GM18520 (cell line): ENCODE measurements around the gene PLCD1.

Source experiments
- ATAC-seq: cut with Tn5 transposase; IDR thresholded peaks from one replicate; pipeline ENCODE4 v1.9.1; 2021; ENCODE audit not compliant: unreplicated experiment

The PLCD1 gene

GRCh38 chr3:38001456-38002081, 27.9 kb downstream of the PLCD1 start:
- ATAC-seq = no peak

GRCh38 chr3:38000965-38001455, 28.4 kb downstream of the PLCD1 start:
- no peak for ATAC-seq

GRCh38 chr3:38000242-38000916, 29.1 kb downstream of the PLCD1 start:
- ATAC-seq = no peak

- ATAC-seq = no peak
These were observed 29.6 kb downstream of the PLCD1 start for GRCh38 chr3:37999836-38000235.

GRCh38 chr3:37997791-37998370, 31.6 kb downstream of the PLCD1 start:
- ATAC-seq = no peak

GRCh38 chr3:37997342-37997741, 32.1 kb downstream of the PLCD1 start:
- ATAC-seq = no peak

- ATAC-seq = no peak
These were observed 32.6 kb downstream of the PLCD1 start for GRCh38 chr3:37996785-37997301.

GRCh38 chr3:37995652-37996641, 33.5 kb downstream of the PLCD1 start:
- ATAC-seq = no peak

- ATAC-seq = no peak
These were observed 34.8 kb downstream of the PLCD1 start for GRCh38 chr3:37994639-37994972.

GRCh38 chr3:37993820-37994638, 35.4 kb downstream of the PLCD1 start:
- ATAC-seq = no peak

GRCh38 chr3:37993460-37993819, 36.0 kb downstream of the PLCD1 start:
- ATAC-seq = no peak

- ATAC-seq = no peak
These were observed 36.4 kb downstream of the PLCD1 start for GRCh38 chr3:37993067-37993455.

- ATAC-seq = no peak
These were observed 37.0 kb downstream of the PLCD1 start for GRCh38 chr3:37992271-37993066.

- no peak for ATAC-seq
These were observed 37.6 kb downstream of the PLCD1 start for GRCh38 chr3:37991823-37992222.

- ATAC-seq = no peak
These were observed 38.3 kb downstream of the PLCD1 start for GRCh38 chr3:37991109-37991508.

GRCh38 chr3:37990527-37990926, 38.9 kb downstream of the PLCD1 start, which contains the start of gene VILL:
Gene VILL, plus strand, starts transcription at chr3:37990786. Its CDS starts 2,887 bp downstream, at chr3:37993673.
- no peak for ATAC-seq

GRCh38 chr3:37989821-37990480, 39.5 kb downstream of the PLCD1 start:
- ATAC-seq = no peak

- ATAC-seq = no peak
These were observed 40.4 kb downstream of the PLCD1 start for GRCh38 chr3:37988931-37989525.
